ENCODE data around the gene INO80. TPM values are rescaled to one million over a fixed set of nuclear protein-coding genes. Genes with fewer than 3 reads are reported as not detected.
A peak's percentile ranks its signal among the peaks of the same experiment; 100 is the strongest.

The INO80 gene
- total RNA-seq, 1 donor = 24.9 TPM

DNA sequence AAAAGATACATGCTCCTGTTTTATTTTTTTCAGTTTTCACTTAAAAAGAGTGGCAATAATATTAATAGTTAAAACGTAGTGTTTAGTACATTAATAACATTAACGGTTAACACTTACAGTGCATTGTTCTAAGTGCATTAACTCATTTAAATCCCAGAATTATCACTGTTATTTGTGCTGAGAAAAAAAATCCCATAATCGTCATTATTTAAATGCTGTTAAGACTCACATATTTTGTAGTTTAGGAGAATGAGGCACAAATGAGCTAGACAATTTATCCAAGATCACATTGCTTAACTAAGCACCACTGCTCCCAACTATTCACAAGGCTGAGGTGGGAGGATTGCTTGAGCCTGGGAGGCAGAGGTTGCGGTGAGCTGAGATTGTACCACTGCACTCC, 127.9 kb downstream of the INO80 start:
- no peak overlapping the region for H3K4me3 ChIP-seq (ENCODE audit: low read depth, low read length)
- no peak for TF ChIP-seq CTCF (IDR thresholded peaks at IDR 0.05; ENCODE audit: insufficient read depth, low read length)
- no peak for DNase-seq (ENCODE audit: low read depth)

DNA sequence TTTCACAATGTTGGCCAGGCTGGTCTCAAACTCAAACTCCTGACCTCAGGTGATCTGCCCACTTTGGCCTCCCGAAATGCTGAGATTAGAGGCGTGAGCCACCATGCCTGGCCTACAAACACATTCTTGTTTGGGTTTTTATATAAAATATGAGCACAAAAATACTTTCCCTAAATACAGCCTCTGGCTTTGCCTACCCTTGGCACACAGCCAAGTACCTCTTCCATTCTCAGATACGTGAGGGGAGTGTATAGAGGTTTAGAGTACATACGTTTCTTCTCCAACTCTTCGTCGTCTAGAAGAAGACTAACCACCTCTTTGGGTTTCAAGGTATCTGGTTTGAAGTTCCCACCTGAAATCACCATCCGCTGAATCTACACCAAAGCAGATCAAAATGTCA, 129.3 kb downstream of the INO80 start:
- DNase-seq (ENCODE audit: low read depth) = no peak
- TF ChIP-seq CTCF (IDR thresholded peaks at IDR 0.05; ENCODE audit: insufficient read depth, low read length) = no peak
- H3K4me3 ChIP-seq (ENCODE audit: low read depth, low read length) = no peak overlapping the region

DNA sequence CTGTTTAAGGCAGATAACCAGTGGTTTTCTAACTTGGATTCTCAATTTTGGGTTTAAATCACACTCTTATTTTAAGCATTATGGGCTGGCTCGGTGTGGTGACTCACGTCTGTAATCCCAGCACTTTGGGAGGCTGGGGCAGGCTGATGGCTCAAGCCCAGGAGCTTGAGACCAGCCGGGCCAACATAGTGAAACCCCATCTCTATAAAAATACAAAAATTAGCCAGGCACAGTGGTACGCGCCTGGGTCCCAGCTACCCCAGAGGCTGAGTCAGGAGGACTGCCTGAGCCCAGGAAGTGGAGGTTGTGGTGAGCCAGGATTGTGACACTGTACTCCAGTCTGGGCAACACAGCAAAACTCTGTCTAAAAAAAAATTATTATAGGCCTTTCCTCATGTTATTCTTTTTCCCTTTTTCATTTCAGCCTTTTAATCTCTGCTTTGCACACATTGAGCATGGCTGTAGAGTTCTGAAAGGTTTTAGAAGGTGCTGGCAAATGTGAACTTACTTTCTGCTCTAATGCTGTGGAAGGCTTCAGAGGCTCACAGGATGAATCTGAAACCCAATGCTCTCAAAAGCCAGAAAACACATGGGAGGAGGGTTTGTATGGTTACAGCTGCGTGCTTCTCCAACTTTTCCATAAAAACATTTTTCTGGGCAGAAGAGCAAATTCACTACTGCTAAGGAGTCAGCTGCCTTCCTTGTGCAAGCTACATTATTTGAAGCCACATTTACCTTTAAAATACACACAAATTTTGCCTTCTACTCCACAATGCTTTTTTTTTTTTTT, 130.3 kb downstream of the INO80 start:
- H3K4me3 ChIP-seq (ENCODE audit: low read depth, low read length) = no peak overlapping the region
- no peak for TF ChIP-seq CTCF (IDR thresholded peaks at IDR 0.05; ENCODE audit: insufficient read depth, low read length)
- DNase-seq (ENCODE audit: low read depth) = peak; percentile 58

- H3K4me3 ChIP-seq (ENCODE audit: low read depth, low read length) = no peak overlapping the region
- peak; percentile 69 for DNase-seq (ENCODE audit: low read depth)
- TF ChIP-seq CTCF (IDR thresholded peaks at IDR 0.05; ENCODE audit: insufficient read depth, low read length) = no peak
Observed at GRCh38 chr15:40984964-40985363, 131.1 kb downstream of the INO80 start.

DNA sequence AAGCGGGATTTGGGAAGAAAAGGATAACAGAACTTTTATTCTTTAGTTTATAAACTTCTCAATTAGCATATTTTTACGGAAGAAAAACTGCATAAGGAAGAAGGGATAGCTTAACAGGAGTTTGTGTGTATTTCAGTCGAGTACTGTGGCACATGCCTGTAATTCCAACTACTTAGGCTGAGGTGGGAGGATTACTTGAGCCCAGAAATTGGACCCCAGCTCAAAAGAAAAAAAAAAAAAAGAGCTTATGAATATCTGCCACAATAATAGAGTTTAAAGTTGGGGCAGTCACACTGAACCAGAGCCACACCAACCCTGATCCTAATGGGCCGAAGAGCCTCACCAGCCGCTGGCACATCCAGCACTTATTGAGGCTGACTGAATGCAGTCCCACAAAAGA, 131.7 kb downstream of the INO80 start:
- no peak for TF ChIP-seq CTCF (IDR thresholded peaks at IDR 0.05; ENCODE audit: insufficient read depth, low read length)
- no peak for DNase-seq (ENCODE audit: low read depth)
- no peak overlapping the region for H3K4me3 ChIP-seq (ENCODE audit: low read depth, low read length)

- DNase-seq (ENCODE audit: low read depth) = peak; percentile 58
- TF ChIP-seq CTCF (IDR thresholded peaks at IDR 0.05; ENCODE audit: insufficient read depth, low read length) = no peak
Observed at GRCh38 chr15:40982855-40983254, 133.2 kb downstream of the INO80 start.

GRCh38 chr15:40981186-40981585, 134.9 kb downstream of the INO80 start:
- no peak for TF ChIP-seq CTCF (IDR thresholded peaks at IDR 0.05; ENCODE audit: insufficient read depth, low read length)
- no peak overlapping the region for H3K4me3 ChIP-seq (ENCODE audit: low read depth, low read length)
- DNase-seq (ENCODE audit: low read depth) = no peak

More at GRCh38 chr15:40982855-40983254, 133.2 kb downstream of the INO80 start:
- H3K4me3 ChIP-seq (ENCODE audit: low read depth, low read length) = no peak overlapping the region
